ENCODE data around the gene ARHGAP25.

Gene ARHGAP25

GRCh38 chr2:68857202-68857845 is 122.7 kb downstream of the ARHGAP25 start:
- no peak for DNase-seq (ENCODE audit: low read depth in 2 of 3, low spot score in 2 of 3)

GRCh38 chr2:68857855-68858456 is 123.3 kb downstream of the ARHGAP25 start:
- no peak for DNase-seq (ENCODE audit: low read depth in 2 of 3, low spot score in 2 of 3)

GRCh38 chr2:68860111-68860510 is 125.5 kb downstream of the ARHGAP25 start:
- no peak for DNase-seq (ENCODE audit: low read depth in 2 of 3, low spot score in 2 of 3)

- no peak for DNase-seq (ENCODE audit: low read depth in 2 of 3, low spot score in 2 of 3)
Observed at GRCh38 chr2:68861330-68861729, 126.7 kb downstream of the ARHGAP25 start.

- no peak for DNase-seq (ENCODE audit: low read depth in 2 of 3, low spot score in 2 of 3)
Observed at GRCh38 chr2:68862889-68863288, 128.3 kb downstream of the ARHGAP25 start.

- DNase-seq (ENCODE audit: low read depth in 2 of 3, low spot score in 2 of 3), result no peak
Observed at GRCh38 chr2:68863996-68864395, 129.4 kb downstream of the ARHGAP25 start.

- DNase-seq (ENCODE audit: low read depth in 2 of 3, low spot score in 2 of 3), result no peak
Observed at GRCh38 chr2:68865108-68865507, 130.5 kb downstream of the ARHGAP25 start.

GRCh38 chr2:68870215-68870614 is 135.6 kb downstream of the ARHGAP25 start:
- DNase-seq (ENCODE audit: low read depth in 2 of 3, low spot score in 2 of 3), result no peak

GRCh38 chr2:68871159-68871764 is 136.7 kb downstream of the ARHGAP25 start, which contains the start of gene BMP10:
Gene BMP10 (minus strand): TSS chr2:68871397. CDS start chr2:68871358, 39 bp downstream.
- no peak for DNase-seq (ENCODE audit: low read depth in 2 of 3, low spot score in 2 of 3)

All from activated CD8-positive, alpha-beta memory T cell treated with anti-CD3 and anti-CD28 coated beads for 48 hours (primary cell).